Neuronal stem cell (in vitro differentiated cells): ENCODE results near the gene OR13G1.

Source experiments
- DNase-seq: peaks from one replicate; pipeline ENCODE4 v3.0.0-alpha.2; 2013; ENCODE audit warnings: low spot score
- H2AFZ ChIP-seq: one replicate; pipeline ENCODE4 v1.6.1; 2013; ENCODE audit warnings: mild to moderate bottlenecking, low read length, inconsistent platforms
- H2AK5ac ChIP-seq: 2 replicates; pipeline ENCODE4 v1.6.1; 2013; ENCODE audit warnings: low read depth, mild to moderate bottlenecking, inconsistent platforms, low read length, moderate library complexity, mixed read lengths
- H2BK120ac ChIP-seq: 2 replicates; pipeline ENCODE4 v1.6.1; 2013; ENCODE audit warnings: low read depth, mild to moderate bottlenecking, inconsistent platforms, low read length, moderate library complexity, mixed read lengths
- H2BK12ac ChIP-seq: one replicate; pipeline ENCODE4 v1.6.1; 2013; ENCODE audit warnings: low read length, inconsistent platforms
- H2BK15ac ChIP-seq: 2 replicates; pipeline ENCODE4 v1.6.1; 2013; ENCODE audit warnings: mild to moderate bottlenecking, low read length, inconsistent platforms, mixed read lengths
- H2BK5ac ChIP-seq: one replicate; pipeline ENCODE4 v1.6.1; 2013; ENCODE audit warnings: inconsistent platforms, mild to moderate bottlenecking, low read length, moderate library complexity
- H3K14ac ChIP-seq: one replicate; pipeline ENCODE4 v1.6.1; 2013; ENCODE audit warnings: low read length, inconsistent platforms
- H3K18ac ChIP-seq: 2 replicates; pipeline ENCODE4 v1.6.1; 2013; ENCODE audit warnings: low read length, inconsistent platforms
- H3K23ac ChIP-seq: 2 replicates; pipeline ENCODE4 v1.6.1; 2013; ENCODE audit warnings: low read depth, mild to moderate bottlenecking, mixed read lengths, low read length, inconsistent platforms; ENCODE audit not compliant: poor library complexity
- H3K27ac ChIP-seq: replicated peaks from 3 replicates; pipeline ENCODE4 v1.5.1; 2013; ENCODE audit warnings: low read length, inconsistent platforms
- H3K27me3 ChIP-seq, 3 experiments: 2 replicates each; pipeline ENCODE4 v1.6.1; 2013; ENCODE audit warnings: low read length in 3 of 3, mild to moderate bottlenecking in 2 of 3, inconsistent platforms in 1 of 3, low read depth in 1 of 3, mixed read lengths in 1 of 3, moderate library complexity in 1 of 3; ENCODE audit not compliant: control insufficient read depth in 3 of 3, insufficient read depth in 3 of 3
- H3K36me3 ChIP-seq, 2 donors: replicated peaks in 1 of 2; 2 replicates each; pipeline ENCODE4 v1.6.1; 2013; ENCODE audit warnings: low read length in 2 of 2; ENCODE audit not compliant: control insufficient read depth in 2 of 2, insufficient read depth in 2 of 2
- H3K4ac ChIP-seq: 2 replicates; pipeline ENCODE4 v1.6.1; 2013; ENCODE audit warnings: inconsistent platforms, mild to moderate bottlenecking, low read length, moderate library complexity
- H3K4me1 ChIP-seq, 2 donors: 1 replicate in 1 of 2; 2 replicates in 1 of 2; pipeline ENCODE4 v1.6.1; 2013; ENCODE audit warnings: low read length in 2 of 2, low read depth in 1 of 2; ENCODE audit not compliant: control insufficient read depth in 2 of 2, insufficient read depth in 1 of 2
- H3K4me2 ChIP-seq: one replicate; pipeline ENCODE4 v1.6.1; 2013; ENCODE audit warnings: mild to moderate bottlenecking, low read length, inconsistent platforms; ENCODE audit not compliant: insufficient read depth, poor library complexity, severe bottlenecking
- H3K4me3 ChIP-seq, 2 donors: 2 replicates each; pipeline ENCODE4 v1.5.1; 2013; ENCODE audit warnings: low read length in 2 of 2, mild to moderate bottlenecking in 2 of 2, inconsistent platforms in 1 of 2, moderate library complexity in 1 of 2
- H3K79me1 ChIP-seq: one replicate; pipeline ENCODE4 v1.6.1; 2013; ENCODE audit warnings: low read depth, mild to moderate bottlenecking, inconsistent platforms, low read length, moderate library complexity
- H3K9ac ChIP-seq: one replicate; pipeline ENCODE4 v1.6.1; 2013; ENCODE audit warnings: mild to moderate bottlenecking, low read depth, low read length, inconsistent platforms; ENCODE audit not compliant: poor library complexity
- H3K9me3 ChIP-seq, 2 donors: replicated peaks in 1 of 2; 2 replicates each; pipeline versions ENCODE3 to v1.6.1; 2013; ENCODE audit warnings: low read length in 2 of 2, mild to moderate bottlenecking in 2 of 2, inconsistent platforms in 1 of 2, low read depth in 1 of 2, mixed read lengths in 1 of 2, moderate library complexity in 1 of 2; ENCODE audit not compliant: control insufficient read depth in 2 of 2, insufficient read depth in 1 of 2
- H4K8ac ChIP-seq: one replicate; pipeline ENCODE4 v1.6.1; 2013; ENCODE audit warnings: low read depth, mild to moderate bottlenecking, inconsistent platforms, low read length, moderate library complexity
- H4K91ac ChIP-seq: one replicate; pipeline ENCODE4 v1.6.1; 2013; ENCODE audit warnings: low read length, low read depth, mild to moderate bottlenecking, inconsistent platforms; ENCODE audit not compliant: poor library complexity
- WGBS, 2 donors: extraction: QIAGEN DNeasy Blood & Tissue Kit; methylation state at CpG; one replicate each; pipeline ENCODE4 v1.1.7; 2013; ENCODE audit warnings: missing lambda C conversion rate in 2 of 2, mixed read lengths in 1 of 2; ENCODE audit not compliant: insufficient read length in 2 of 2, insufficient replicate concordance in 1 of 2; ENCODE audit errors: extremely low coverage in 2 of 2; 5-methylcytosine and 5-hydroxymethylcytosine counted together

OR13G1 gene

DNA sequence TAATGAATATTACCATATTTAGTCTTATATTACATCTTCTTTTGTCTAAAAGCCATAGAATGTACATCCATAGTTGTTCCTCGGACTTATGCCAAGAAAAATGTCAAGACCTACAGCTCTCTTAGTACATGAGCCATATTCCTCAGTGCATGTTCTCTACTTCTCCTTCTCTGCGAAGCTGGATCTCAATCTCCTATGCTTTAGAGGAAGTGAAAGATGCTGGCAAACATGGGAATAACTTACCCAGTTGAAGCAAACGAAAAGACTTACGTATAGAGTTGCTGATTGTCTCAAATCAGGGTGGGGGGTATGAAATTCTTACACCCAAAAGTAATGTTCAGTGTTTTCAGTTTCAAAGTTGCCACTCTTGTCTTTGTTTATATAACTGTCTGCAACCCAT is 32.7 kb downstream of the OR13G1 start:
- no peak overlapping the region for H2AK5ac ChIP-seq
- peaks cover 4 to 10% of the 10 kb centered on the region in 2 donors for H3K4me1 ChIP-seq
- H3K18ac ChIP-seq, result no peak overlapping the region
- no peak overlapping the region for H3K4me2 ChIP-seq
- H3K23ac ChIP-seq, result no peak overlapping the region
- H4K8ac ChIP-seq, result no peak overlapping the region
- H2BK15ac ChIP-seq, result no peak overlapping the region
- H3K27me3 ChIP-seq, result peaks cover 0 to 4% (median 0%) of the 10 kb centered on the region in 3 experiments
- H3K4ac ChIP-seq, result no peak overlapping the region
- no peak for DNase-seq
- no peak overlapping the region for H2BK120ac ChIP-seq
- H3K14ac ChIP-seq, result no peak overlapping the region
- no peak overlapping the region for H2BK5ac ChIP-seq
- no peaks in the 10 kb centered on the region for H3K9me3 ChIP-seq
- H3K79me1 ChIP-seq, result no peaks in the 10 kb centered on the region
- H3K9ac ChIP-seq, result no peak overlapping the region
- H3K4me3 ChIP-seq, result no peak overlapping the region
- H4K91ac ChIP-seq, result no peak overlapping the region
- no peak overlapping the region for H3K27ac ChIP-seq
- H2AFZ ChIP-seq, result no peak overlapping the region
- H2BK12ac ChIP-seq, result no peak overlapping the region
- no peaks in the 10 kb centered on the region for H3K36me3 ChIP-seq
- no CpG with 5 or more reads among the region's 4 CpGs for WGBS, 2 donors

DNA sequence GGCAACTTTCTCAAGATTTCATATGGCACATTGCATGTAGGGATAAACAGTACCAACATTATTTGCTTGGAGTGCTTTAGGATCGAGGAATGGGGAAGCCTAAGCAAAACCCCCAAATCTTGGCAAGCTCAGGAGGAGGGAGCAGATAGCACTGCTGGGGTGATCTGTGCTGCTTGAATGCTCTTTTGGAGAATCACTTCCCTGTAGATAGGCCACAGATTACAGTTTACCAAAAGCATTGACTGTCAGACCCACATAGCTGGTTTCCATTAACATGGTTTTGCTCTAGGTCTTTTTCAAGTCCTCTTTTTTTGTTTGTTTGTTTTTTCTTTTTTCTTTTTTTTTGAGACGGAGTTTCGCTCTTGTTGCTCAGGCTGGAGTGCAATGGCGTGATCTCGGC is 36.8 kb downstream of the OR13G1 start:
- Histone ChIP-seq H2AFZ (no peak overlapping the region), H3K23ac (no peak overlapping the region), H2BK12ac (no peak overlapping the region), H3K18ac (no peak overlapping the region), H3K4ac (no peak overlapping the region), H4K91ac (no peak overlapping the region), H2BK15ac (no peak overlapping the region), H3K14ac (no peak overlapping the region), H3K27ac (no peak overlapping the region), H3K9me3 (no peaks in the 10 kb centered on the region), H2BK120ac (no peak overlapping the region), H4K8ac (no peak overlapping the region), H2AK5ac (no peak overlapping the region), H3K4me3 (no peak overlapping the region), H2BK5ac (no peak overlapping the region), H3K36me3 (no peaks in the 10 kb centered on the region), H3K9ac (no peak overlapping the region), H3K79me1 (no peaks in the 10 kb centered on the region), H3K27me3 (no peaks in the 10 kb centered on the region), H3K4me2 (no peak overlapping the region), H3K4me1 (peaks cover 5 to 6% of the 10 kb centered on the region in 2 donors)
- DNase-seq, result no peak
- no CpG with 5 or more reads among the region's 5 CpGs for WGBS, 2 donors

DNA sequence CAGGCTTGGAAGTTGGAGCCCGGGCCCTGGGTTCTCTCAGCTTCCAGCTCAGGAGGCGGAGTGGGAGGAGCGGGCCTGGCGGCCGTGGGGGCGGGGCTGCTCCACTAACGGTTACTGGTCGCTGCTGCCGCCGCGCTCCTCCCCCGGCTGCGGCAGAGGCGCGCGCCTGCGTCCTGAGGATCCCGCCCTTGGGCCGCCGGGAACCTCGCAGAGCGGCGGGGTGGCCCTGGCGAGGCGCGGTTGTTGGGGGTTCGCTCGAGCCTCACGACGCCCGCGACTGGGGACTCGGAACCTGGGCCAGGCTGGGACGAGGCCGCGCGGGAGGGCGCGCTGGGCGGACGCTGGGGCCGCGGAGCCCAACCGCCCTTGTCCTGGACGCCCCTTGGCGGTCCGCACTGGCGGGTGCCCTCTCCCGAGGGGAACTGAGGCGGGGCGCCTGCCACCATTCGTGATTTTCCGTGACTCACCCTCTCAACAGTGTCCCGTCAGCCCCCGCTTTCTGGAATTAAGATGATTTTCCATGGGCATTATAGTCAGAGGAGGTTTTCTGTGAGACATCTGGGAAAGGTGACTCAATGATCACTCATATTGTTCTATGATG is 40.1 kb downstream of the OR13G1 start:
- H3K4ac ChIP-seq, result no peak overlapping the region
- no peak overlapping the region for H2AK5ac ChIP-seq
- no peak overlapping the region for H3K14ac ChIP-seq
- WGBS, 2 donors, result no CpG with 5 or more reads among the region's 55 CpGs
- no peak overlapping the region for H3K27ac ChIP-seq
- DNase-seq, result peak; percentile 24
- H2BK120ac ChIP-seq, result no peak overlapping the region
- H2BK5ac ChIP-seq, result no peak overlapping the region
- H2BK12ac ChIP-seq, result no peak overlapping the region
- no peaks in the 10 kb centered on the region for H3K27me3 ChIP-seq
- H3K9ac ChIP-seq, result peak overlapping the region; percentile 57
- peaks cover 0 to 1% of the 10 kb centered on the region in 2 donors for H3K4me1 ChIP-seq
- peak overlapping the region in 1 of 2 donors; percentile 73 for H3K4me3 ChIP-seq
- peak overlapping the region; percentile 35 for H3K23ac ChIP-seq
- H3K36me3 ChIP-seq, result no peaks in the 10 kb centered on the region
- peaks cover 0 to 2% of the 10 kb centered on the region in 2 donors for H3K9me3 ChIP-seq
- no peaks in the 10 kb centered on the region for H3K79me1 ChIP-seq
- peak overlapping the region; percentile 69 for H2AFZ ChIP-seq
- peak overlapping the region; percentile 65 for H3K4me2 ChIP-seq
- H4K91ac ChIP-seq, result no peak overlapping the region
- H4K8ac ChIP-seq, result no peak overlapping the region
- peak overlapping the region; percentile 95 for H3K18ac ChIP-seq
- peak overlapping the region; percentile 28 for H2BK15ac ChIP-seq

DNA sequence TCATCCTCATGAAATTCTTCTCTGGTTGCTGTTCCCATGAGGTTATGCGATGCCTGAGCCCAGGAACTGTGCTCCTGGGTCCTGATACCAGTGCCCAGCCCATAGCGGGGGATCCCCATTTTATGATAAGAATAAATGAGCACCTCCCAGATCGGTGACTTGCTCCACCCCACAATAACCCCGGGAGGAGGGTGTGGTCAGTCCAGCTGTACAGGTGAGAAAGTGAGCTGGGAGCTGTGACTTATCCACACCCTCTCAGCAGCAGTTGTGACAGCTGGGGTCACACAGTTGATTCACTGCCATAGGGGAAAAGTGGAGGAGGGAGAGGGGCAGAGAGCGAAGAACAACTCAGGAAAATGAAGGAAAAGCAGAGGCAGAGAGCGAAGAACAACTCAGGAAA is 40.8 kb downstream of the OR13G1 start:
- H3K4ac ChIP-seq, result no peak overlapping the region
- H2AK5ac ChIP-seq, result no peak overlapping the region
- no CpG with 5 or more reads among the region's 6 CpGs for WGBS, 2 donors
- peak overlapping the region; percentile 26 for H3K4me2 ChIP-seq
- H3K14ac ChIP-seq, result no peak overlapping the region
- no peak overlapping the region for H2AFZ ChIP-seq
- no peaks in the 10 kb centered on the region for H3K27me3 ChIP-seq
- H3K23ac ChIP-seq, result no peak overlapping the region
- H3K79me1 ChIP-seq, result no peaks in the 10 kb centered on the region
- no peak overlapping the region for H3K4me3 ChIP-seq
- no peak overlapping the region for H2BK5ac ChIP-seq
- DNase-seq, result no peak
- H3K9ac ChIP-seq, result no peak overlapping the region
- H3K18ac ChIP-seq, result no peak overlapping the region
- H4K91ac ChIP-seq, result no peak overlapping the region
- no peak overlapping the region for H2BK15ac ChIP-seq
- no peak overlapping the region for H2BK120ac ChIP-seq
- no peak overlapping the region for H3K27ac ChIP-seq
- H3K9me3 ChIP-seq, result peaks cover 0 to 2% of the 10 kb centered on the region in 2 donors
- H2BK12ac ChIP-seq, result no peak overlapping the region
- H3K36me3 ChIP-seq, result no peaks in the 10 kb centered on the region
- H4K8ac ChIP-seq, result no peak overlapping the region
- peaks cover 0 to 1% of the 10 kb centered on the region in 2 donors for H3K4me1 ChIP-seq
